PC-9 (cell line): ENCODE data around the gene TMOD2. TPM values are rescaled to one million over a fixed set of nuclear protein-coding genes. Genes with fewer than 3 reads are reported as not detected.

ENCODE experiments used
- BruUV-seq: library from RNA; stranded (reverse); fragments of 400-500 nt; replicated peaks from 2 replicates; lab custom pipeline; 2021; lab: Mats Ljungman, UMichigan
- CTCF ChIA-PET: fragments of 300-600 bp; sonication (Branson Sonifier 250); formaldehyde crosslinking; loops from one replicate; lab custom pipeline; 2022; ENCODE audit warnings: antibody characterized with exemption; lab: Charles Lee
- POLR2A ChIA-PET: fragments of 300-600 bp; sonication (Branson Sonifier 250); formaldehyde crosslinking; loops from one replicate; lab custom pipeline; 2022; ENCODE audit warnings: antibody characterized with exemption; ENCODE audit not compliant: unreplicated experiment; lab: Charles Lee
- DNase-seq, 2 experiments: peaks; one replicate each; pipeline versions ENCODE4 v3.0.0 to v3.0.0-alpha.2; 2015 to 2022; ENCODE audit warnings: mixed read lengths in 1 of 2
- H2AFZ ChIP-seq: fragments of 200-600 bp; sonication (generic); 2 replicates; pipeline ENCODE4 v1.8.1; 2017; ENCODE audit warnings: antibody characterized with exemption
- H3F3A ChIP-seq: fragments of 200-600 bp; sonication (generic); 2 replicates; pipeline ENCODE4 v1.8.1; 2017; ENCODE audit warnings: antibody characterized with exemption, mild to moderate bottlenecking, low read depth; ENCODE audit not compliant: insufficient read depth
- H3K27ac ChIP-seq: fragments of 200-600 bp; sonication (generic); 2 replicates; pipeline ENCODE4 v1.6.1; 2016; ENCODE audit warnings: mixed run types
- H3K27me3 ChIP-seq: fragments of 200-600 bp; sonication (generic); 2 replicates; pipeline ENCODE4 v1.6.1; 2016; ENCODE audit warnings: low read depth, mixed run types; ENCODE audit not compliant: insufficient read depth
- H3K36me3 ChIP-seq: fragments of 200-600 bp; sonication (generic); 2 replicates; pipeline ENCODE4 v1.6.1; 2016; ENCODE audit warnings: low read depth, mixed run types
- H3K4me1 ChIP-seq: fragments of 200-600 bp; sonication (generic); replicated peaks from 2 replicates; pipeline ENCODE4 v1.6.1; 2016; ENCODE audit warnings: mixed run types; ENCODE audit not compliant: insufficient read depth
- H3K4me2 ChIP-seq: fragments of 200-600 bp; sonication (generic); 2 replicates; pipeline ENCODE4 v1.6.1; 2017; ENCODE audit warnings: mixed run types
- H3K4me3 ChIP-seq: fragments of 200-600 bp; sonication (generic); 2 replicates; pipeline ENCODE4 v1.6.1; 2016; ENCODE audit warnings: mixed run types
- H3K79me2 ChIP-seq: fragments of 200-600 bp; sonication (generic); 2 replicates; pipeline ENCODE4 v1.6.1; 2017; ENCODE audit warnings: low read depth, mixed run types
- H3K9me2 ChIP-seq: fragments of 200-600 bp; sonication (generic); 2 replicates; pipeline ENCODE4 v1.8.1; 2017; ENCODE audit warnings: mild to moderate bottlenecking; ENCODE audit not compliant: insufficient read depth
- H3K9me3 ChIP-seq: fragments of 200-600 bp; sonication (generic); 2 replicates; pipeline ENCODE4 v1.8.1; 2016; ENCODE audit warnings: low read depth; ENCODE audit not compliant: insufficient read depth
- H4K20me1 ChIP-seq: fragments of 200-600 bp; sonication (generic); 2 replicates; pipeline ENCODE4 v1.8.1; 2017; ENCODE audit not compliant: insufficient read depth
- CTCF ChIP-seq: fragments of 200-600 bp; sonication (generic); conservative IDR thresholded peaks from 2 replicates; pipeline ENCODE4 v1.6.1; 2017; ENCODE audit warnings: mixed run types, antibody characterized with exemption, mild to moderate bottlenecking, moderate library complexity
- EZH2 ChIP-seq: fragments of 200-600 bp; sonication (generic); IDR thresholded peaks from 2 replicates; pipeline ENCODE4 v1.8.0; 2017; ENCODE audit warnings: antibody characterized with exemption, low read depth
- intact Hi-C: fragments of 100-400 bp; cut with micrococcal nuclease; formaldehyde crosslinking; loops from one replicate; pipeline ENCODE4 v1.10.0; 2022; ENCODE audit not compliant: unreplicated experiment
- total RNA-seq: library from RNA; stranded (reverse); gene quantifications from 2 replicates; pipeline ENCODE4 v1.2.3, GENCODE V29; 2021

The TMOD2 gene
- total RNA-seq, 1 experiment from 2014 or later, result 4.2 TPM

DNA sequence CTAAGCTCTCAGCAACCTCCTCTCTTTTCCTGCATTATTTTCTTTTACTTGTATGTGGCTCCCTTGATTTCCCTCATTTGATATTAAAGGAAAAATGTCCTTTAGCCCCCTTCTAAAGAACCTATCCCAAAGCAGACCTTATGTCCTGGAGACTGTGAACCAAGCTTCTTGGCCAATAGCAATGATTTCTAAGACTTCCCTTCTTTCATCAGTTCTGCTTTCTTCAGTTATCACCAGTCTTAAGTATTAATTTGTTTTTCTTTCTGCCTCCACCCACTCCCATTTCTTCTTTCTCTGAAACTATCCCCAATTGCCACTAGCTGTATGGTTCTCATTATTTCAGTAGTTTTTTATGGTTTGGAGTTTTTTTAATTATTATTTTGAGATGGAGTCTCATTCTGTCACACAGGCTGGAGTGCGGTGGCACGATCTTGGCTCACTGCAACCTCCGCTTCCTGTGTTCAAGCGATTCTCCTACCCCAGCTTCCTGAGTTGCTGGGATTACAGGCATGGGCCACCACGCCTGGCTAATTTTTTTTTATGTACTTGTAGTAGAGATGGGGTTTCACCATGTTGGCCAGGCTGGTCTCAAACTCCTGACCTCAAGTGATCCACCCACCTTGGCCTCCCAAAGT lies 90.1 kb downstream of the TMOD2 start:
- H2AFZ ChIP-seq, result no peak overlapping the region
- ChIA-PET CTCF (no interaction called here), POLR2A (interaction anchor here (0.6 to 0.7 kb wide), 2 partner anchors 17 to 27 kb away, joined by 3 read pairs; no protein-coding TSS in a partner anchor)
- H3K27ac ChIP-seq, result no peak overlapping the region
- H3K4me3 ChIP-seq, result no peak overlapping the region
- H3K27me3 ChIP-seq, result no peaks in the 10 kb centered on the region
- H4K20me1 ChIP-seq, result no peaks in the 10 kb centered on the region; the same call in 1 of the 2 replicates
- no peaks in the 10 kb centered on the region for H3K9me3 ChIP-seq
- intact Hi-C loops, result no loop called here
- no peaks in the 10 kb centered on the region for H3K9me2 ChIP-seq
- DNase-seq, result no peak
- H3K36me3 ChIP-seq, result no peaks in the 10 kb centered on the region; the same call in 1 of the 2 replicates
- peaks cover 99% of the 10 kb centered on the region for H3K79me2 ChIP-seq
- no peak overlapping the region for H3K4me2 ChIP-seq
- TF ChIP-seq CTCF (no peak), EZH2 (no peak)
- H3F3A ChIP-seq, result peaks cover 24% of the 10 kb centered on the region
- H3K4me1 ChIP-seq, result peaks cover 58% of the 10 kb centered on the region
- BruUV-seq, result no TSS peak

DNA sequence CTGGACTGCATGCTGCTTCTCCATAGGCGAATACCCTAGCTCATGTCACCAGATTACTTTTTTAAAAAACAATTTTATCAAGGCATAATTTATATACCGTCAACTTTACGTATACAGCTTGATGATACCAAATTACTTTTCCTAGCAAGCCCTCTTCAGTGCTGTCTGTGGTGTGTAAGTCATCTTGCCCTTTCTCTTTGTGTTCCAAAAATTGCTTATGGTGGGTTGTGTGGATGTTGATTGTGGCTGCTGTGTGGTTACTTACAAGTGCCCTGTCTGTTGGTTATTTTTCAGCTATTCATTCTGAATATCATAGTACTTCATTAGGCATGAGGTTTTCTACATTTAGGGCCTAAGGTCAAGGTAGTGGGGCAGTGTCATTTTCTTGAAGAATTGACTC lies 90.9 kb downstream of the TMOD2 start:
- Histone ChIP-seq H3K9me3 (no peaks in the 10 kb centered on the region), H3K27me3 (no peaks in the 10 kb centered on the region), H3K4me2 (peak overlapping the region; percentile 69; the same call in 1 of the 2 replicates), H3K4me1 (peaks cover 59% of the 10 kb centered on the region), H2AFZ (no peak overlapping the region), H3K4me3 (no peak overlapping the region), H3K79me2 (peaks cover 99% of the 10 kb centered on the region), H3K9me2 (no peaks in the 10 kb centered on the region), H3K36me3 (no peaks in the 10 kb centered on the region; the same call in 1 of the 2 replicates), H3K27ac (peak overlapping the region; percentile 98; the same call in 1 of the 2 replicates), H4K20me1 (no peaks in the 10 kb centered on the region; the same call in 1 of the 2 replicates), H3F3A (peaks cover 31% of the 10 kb centered on the region)
- no peak for DNase-seq
- ChIA-PET CTCF (no interaction called here), POLR2A (interaction anchor here (0.5 to 0.6 kb wide), 2 partner anchors 40 to 445 kb away, joined by 6 to 15 read pairs; no protein-coding TSS in a partner anchor)
- intact Hi-C loops, result no loop called here
- no peak for TF ChIP-seq EZH2
- no peak for TF ChIP-seq CTCF
- no TSS peak for BruUV-seq

- Histone ChIP-seq H3K4me1 (peaks cover 60% of the 10 kb centered on the region), H4K20me1 (no peaks in the 10 kb centered on the region; the same call in 1 of the 2 replicates), H3F3A (peaks cover 38% of the 10 kb centered on the region), H3K4me3 (no peak overlapping the region), H2AFZ (no peak overlapping the region), H3K79me2 (peaks cover 99% of the 10 kb centered on the region), H3K27me3 (no peaks in the 10 kb centered on the region), H3K9me2 (no peaks in the 10 kb centered on the region), H3K4me2 (peak overlapping the region; percentile 69), H3K9me3 (no peaks in the 10 kb centered on the region), H3K36me3 (no peaks in the 10 kb centered on the region; the same call in 1 of the 2 replicates), H3K27ac (peak overlapping the region; percentile 98)
- POLR2A ChIA-PET, result interaction anchor here (0.6 to 1.0 kb wide), 4 partner anchors 17 to 445 kb away, joined by 3 to 8 read pairs (median 5); no protein-coding TSS in a partner anchor
- CTCF ChIA-PET, result interaction anchor here (0.5 to 1.0 kb wide), 2 partner anchors 18 to 63 kb away, joined by 3 to 11 read pairs; no protein-coding TSS in a partner anchor
- intact Hi-C loops, result no loop called here
- TF ChIP-seq CTCF, result no peak
- TF ChIP-seq EZH2, result no peak
- BruUV-seq, result TSS peak; percentile 1
- DNase-seq, result peak; percentile 48 to 57
These were observed 91.7 kb downstream of the TMOD2 start for GRCh38 chr15:51842852-51843737.
